ENCODE measurements around the gene C18orf63.

DNA sequence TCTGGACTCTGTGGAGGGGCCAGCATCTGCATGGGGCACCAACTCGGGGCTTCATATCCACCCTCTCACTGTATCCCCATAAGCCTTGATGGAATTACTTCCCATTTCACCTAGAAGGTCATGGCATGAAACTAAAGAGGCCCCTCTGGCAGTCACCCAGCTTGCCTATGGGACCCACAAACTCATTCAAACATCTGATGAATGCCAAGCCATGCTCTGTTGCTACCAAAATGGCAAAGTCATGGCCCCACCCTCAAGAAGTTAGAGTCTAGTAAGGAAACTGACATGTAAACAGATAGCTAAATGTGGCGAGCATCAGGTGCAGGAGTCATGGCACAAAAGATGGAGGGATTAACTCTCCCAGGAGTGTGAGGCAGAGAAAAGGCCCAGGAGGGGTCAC lies 38.3 kb upstream of the C18orf63 start:
- TF ChIP-seq, protein P1, sequence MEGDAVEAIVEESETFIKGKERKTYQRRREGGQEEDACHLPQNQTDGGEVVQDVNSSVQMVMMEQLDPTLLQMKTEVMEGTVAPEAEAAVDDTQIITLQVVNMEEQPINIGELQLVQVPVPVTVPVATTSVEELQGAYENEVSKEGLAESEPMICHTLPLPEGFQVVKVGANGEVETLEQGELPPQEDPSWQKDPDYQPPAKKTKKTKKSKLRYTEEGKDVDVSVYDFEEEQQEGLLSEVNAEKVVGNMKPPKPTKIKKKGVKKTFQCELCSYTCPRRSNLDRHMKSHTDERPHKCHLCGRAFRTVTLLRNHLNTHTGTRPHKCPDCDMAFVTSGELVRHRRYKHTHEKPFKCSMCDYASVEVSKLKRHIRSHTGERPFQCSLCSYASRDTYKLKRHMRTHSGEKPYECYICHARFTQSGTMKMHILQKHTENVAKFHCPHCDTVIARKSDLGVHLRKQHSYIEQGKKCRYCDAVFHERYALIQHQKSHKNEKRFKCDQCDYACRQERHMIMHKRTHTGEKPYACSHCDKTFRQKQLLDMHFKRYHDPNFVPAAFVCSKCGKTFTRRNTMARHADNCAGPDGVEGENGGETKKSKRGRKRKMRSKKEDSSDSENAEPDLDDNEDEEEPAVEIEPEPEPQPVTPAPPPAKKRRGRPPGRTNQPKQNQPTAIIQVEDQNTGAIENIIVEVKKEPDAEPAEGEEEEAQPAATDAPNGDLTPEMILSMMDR (IDR thresholded peaks at IDR 0.05) = no peak
- TF ChIP-seq POLR2A (IDR thresholded peaks at IDR 0.05) (no peak), EP300 (IDR thresholded peaks at IDR 0.05) (no peak)

Data from ovary (tissue), 3 donors.